IPS-18a (cell line): ENCODE data around the gene C10orf143.

Source experiments
- H3K27ac ChIP-seq: one replicate; pipeline ENCODE4 v1.5.1; 2013; ENCODE audit warnings: low read length
- H3K27me3 ChIP-seq: one replicate; pipeline ENCODE4 v1.6.1; 2013; ENCODE audit warnings: mild to moderate bottlenecking, low read length; ENCODE audit not compliant: control insufficient read depth, insufficient read depth
- H3K36me3 ChIP-seq: one replicate; pipeline ENCODE4 v1.6.1; 2013; ENCODE audit warnings: low read depth, low read length; ENCODE audit not compliant: control insufficient read depth
- H3K4me1 ChIP-seq: one replicate; pipeline ENCODE4 v1.6.1; 2013; ENCODE audit warnings: low read depth, low read length; ENCODE audit not compliant: control insufficient read depth
- H3K4me3 ChIP-seq: one replicate; pipeline ENCODE4 v1.5.1; 2013; ENCODE audit warnings: low read length
- H3K9ac ChIP-seq: one replicate; pipeline ENCODE4 v1.6.1; 2013; ENCODE audit warnings: mild to moderate bottlenecking, low read length, moderate library complexity
- H3K9me3 ChIP-seq: one replicate; pipeline ENCODE4 v1.6.1; 2013; ENCODE audit warnings: low read depth, low read length; ENCODE audit not compliant: control insufficient read depth

Gene C10orf143

GRCh38 chr10:130110246-130111112 lies at the start of gene C10orf143:
TSS of gene C10orf143 (minus strand) at chr10:130110830. CDS start at chr10:130110772, 58 bp downstream.
- no peaks in the 10 kb centered on the region for H3K36me3 ChIP-seq
- peak within 1 kb of the TSS; percentile 68 for H3K9ac ChIP-seq
- H3K27ac ChIP-seq: peak within 1 kb of the TSS; percentile 61
- peaks cover 9% of the 10 kb centered on the region for H3K27me3 ChIP-seq
- peaks cover 5% of the 10 kb centered on the region for H3K4me1 ChIP-seq
- H3K9me3 ChIP-seq: no peaks in the 10 kb centered on the region
- peak within 1 kb of the TSS; percentile 76 for H3K4me3 ChIP-seq

- H3K36me3 ChIP-seq: peaks cover 28% of the 10 kb centered on the region
- no peak overlapping the region for H3K9ac ChIP-seq
- no peaks in the 10 kb centered on the region for H3K9me3 ChIP-seq
- H3K4me3 ChIP-seq: no peak overlapping the region
- H3K27me3 ChIP-seq: no peaks in the 10 kb centered on the region
- H3K27ac ChIP-seq: no peak overlapping the region
- H3K4me1 ChIP-seq: peaks cover 6% of the 10 kb centered on the region
Observed at GRCh38 chr10:130159192-130159794, 48.7 kb upstream of the C10orf143 start.

GRCh38 chr10:130146042-130146441 lies 35.4 kb upstream of the C10orf143 start:
- H3K4me3 ChIP-seq: no peak overlapping the region
- peaks cover 19% of the 10 kb centered on the region for H3K36me3 ChIP-seq
- no peaks in the 10 kb centered on the region for H3K27me3 ChIP-seq
- no peak overlapping the region for H3K27ac ChIP-seq
- H3K9ac ChIP-seq: no peak overlapping the region
- peaks cover 5% of the 10 kb centered on the region for H3K4me1 ChIP-seq
- H3K9me3 ChIP-seq: no peaks in the 10 kb centered on the region

GRCh38 chr10:130141878-130142277 lies 31.2 kb upstream of the C10orf143 start:
- Histone ChIP-seq H3K4me1 (peaks cover 9% of the 10 kb centered on the region), H3K9me3 (no peaks in the 10 kb centered on the region), H3K36me3 (peaks cover 11% of the 10 kb centered on the region), H3K9ac (no peak overlapping the region), H3K27me3 (no peaks in the 10 kb centered on the region), H3K27ac (no peak overlapping the region), H3K4me3 (no peak overlapping the region)

- no peaks in the 10 kb centered on the region for H3K9me3 ChIP-seq
- H3K36me3 ChIP-seq: peaks cover 6% of the 10 kb centered on the region
- peaks cover 9% of the 10 kb centered on the region for H3K4me1 ChIP-seq
- no peak overlapping the region for H3K9ac ChIP-seq
- H3K4me3 ChIP-seq: no peak overlapping the region
- no peak overlapping the region for H3K27ac ChIP-seq
- H3K27me3 ChIP-seq: no peaks in the 10 kb centered on the region
Observed at GRCh38 chr10:130141460-130141859, 30.8 kb upstream of the C10orf143 start.

- H3K4me1 ChIP-seq: peaks cover 9% of the 10 kb centered on the region
Observed at GRCh38 chr10:130141038-130141437, 30.4 kb upstream of the C10orf143 start.

DNA sequence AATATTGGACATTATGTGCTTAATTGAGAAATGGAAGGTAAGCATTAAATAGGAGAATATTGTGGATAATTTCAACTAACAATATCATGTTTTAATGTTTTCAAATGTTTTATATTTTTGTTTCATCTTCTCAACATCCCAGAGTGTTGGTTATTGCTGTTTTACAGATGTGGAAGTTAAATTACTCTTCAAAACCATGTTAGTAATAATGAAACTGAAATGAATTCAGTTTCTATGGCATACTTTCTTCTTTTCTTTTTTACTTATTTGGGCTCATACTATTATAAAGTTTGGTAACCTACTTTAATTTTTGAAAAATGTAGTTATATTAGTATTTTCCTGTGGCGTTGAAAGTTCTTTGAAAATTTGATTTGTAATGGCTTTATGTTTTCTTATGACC lies 29.8 kb upstream of the C10orf143 start:
- Histone ChIP-seq H3K27me3 (no peaks in the 10 kb centered on the region), H3K4me1 (peaks cover 9% of the 10 kb centered on the region), H3K9me3 (no peaks in the 10 kb centered on the region), H3K36me3 (no peaks in the 10 kb centered on the region), H3K27ac (no peak overlapping the region), H3K9ac (no peak overlapping the region), H3K4me3 (no peak overlapping the region)

More at GRCh38 chr10:130141038-130141437, 30.4 kb upstream of the C10orf143 start:
- Histone ChIP-seq H3K4me3 (no peak overlapping the region), H3K36me3 (peaks cover 2% of the 10 kb centered on the region), H3K9me3 (no peaks in the 10 kb centered on the region), H3K9ac (no peak overlapping the region), H3K27me3 (no peaks in the 10 kb centered on the region), H3K27ac (no peak overlapping the region)

DNA sequence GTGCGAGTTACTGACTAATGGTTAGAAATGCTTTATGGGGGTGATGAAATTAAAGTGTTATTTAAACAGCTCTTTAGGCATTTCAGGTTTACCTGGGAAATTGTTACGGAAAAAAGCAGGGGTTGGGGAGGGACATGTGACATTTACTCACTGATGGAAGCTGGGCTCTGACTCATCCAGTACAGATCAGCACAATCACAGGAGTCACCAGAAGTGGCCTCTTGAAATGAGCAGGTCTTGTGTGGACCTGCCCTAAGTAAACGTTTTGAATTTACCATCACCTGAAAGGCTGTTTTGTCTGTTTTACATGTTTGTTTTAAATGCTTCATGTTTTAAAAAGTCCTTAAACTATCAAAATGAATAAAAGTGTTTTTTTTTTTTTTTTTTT lies 27.8 kb upstream of the C10orf143 start:
- Histone ChIP-seq H3K4me3 (no peak overlapping the region), H3K36me3 (no peaks in the 10 kb centered on the region), H3K27ac (no peak overlapping the region), H3K27me3 (peaks cover 3% of the 10 kb centered on the region), H3K9me3 (no peaks in the 10 kb centered on the region), H3K4me1 (peaks cover 9% of the 10 kb centered on the region), H3K9ac (no peak overlapping the region)

DNA sequence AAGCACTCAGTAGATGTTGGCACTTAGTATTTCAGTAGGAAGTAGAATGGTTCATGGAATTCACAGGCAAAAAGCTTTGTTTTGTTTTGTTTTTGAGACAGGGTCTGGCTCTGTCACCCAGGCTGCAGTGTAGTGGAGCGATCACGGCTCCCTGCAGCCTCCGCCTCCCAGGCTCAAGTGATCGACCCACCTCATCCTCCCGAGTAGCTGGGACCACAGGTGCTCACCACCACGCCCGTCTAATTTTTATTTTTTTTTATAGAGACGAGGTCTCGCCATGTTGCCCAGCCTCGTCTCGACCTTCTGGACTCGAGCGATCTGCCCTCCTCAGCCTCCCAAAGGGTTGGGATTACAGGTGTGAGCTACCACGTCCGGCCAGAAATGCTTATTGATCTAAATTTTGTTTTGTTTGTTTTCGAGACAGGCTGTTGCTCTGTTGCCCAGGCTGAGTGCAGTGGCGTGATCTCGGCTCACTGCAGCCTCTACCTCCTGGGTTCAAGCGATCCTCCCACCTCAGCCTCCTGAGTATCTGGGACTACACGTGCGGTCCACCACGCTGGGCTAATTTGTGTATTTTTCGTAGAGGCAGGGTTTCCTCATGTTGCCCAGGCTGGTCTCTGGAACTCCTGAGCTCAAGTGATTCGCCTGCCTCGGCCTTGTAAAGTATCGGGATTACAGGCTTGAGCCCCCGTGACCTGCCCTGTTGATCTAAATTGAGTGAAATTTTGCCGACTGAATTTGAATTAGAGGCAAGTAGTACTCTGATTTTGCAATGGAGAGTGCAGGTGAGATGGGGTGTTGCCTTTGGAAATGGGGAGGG lies 27.2 kb upstream of the C10orf143 start:
- Histone ChIP-seq H3K4me3 (peak overlapping the region; percentile 87), H3K9ac (no peak overlapping the region), H3K27ac (no peak overlapping the region), H3K36me3 (no peaks in the 10 kb centered on the region), H3K27me3 (peaks cover 3% of the 10 kb centered on the region), H3K9me3 (no peaks in the 10 kb centered on the region), H3K4me1 (peaks cover 9% of the 10 kb centered on the region)

DNA sequence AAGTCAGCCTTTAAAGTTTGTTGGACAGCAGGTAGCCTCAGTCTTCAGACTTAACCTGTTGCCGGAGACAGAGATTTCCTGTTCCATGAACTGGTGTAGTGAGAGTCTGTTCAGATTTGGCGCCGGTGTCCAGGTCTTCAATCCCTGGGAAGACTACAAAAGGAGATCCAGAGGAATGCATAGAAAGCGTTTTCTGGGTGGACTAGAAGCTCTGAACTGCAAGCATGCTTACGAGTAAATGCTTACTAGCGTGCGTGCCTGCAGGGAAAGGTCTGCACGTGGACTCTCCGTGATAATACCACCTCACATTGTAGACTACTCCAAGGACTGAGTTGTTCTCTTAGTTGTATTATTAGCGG lies 26.4 kb upstream of the C10orf143 start:
- Histone ChIP-seq H3K9me3 (no peaks in the 10 kb centered on the region), H3K4me3 (peak overlapping the region; percentile 87), H3K27me3 (peaks cover 3% of the 10 kb centered on the region), H3K27ac (no peak overlapping the region), H3K36me3 (no peaks in the 10 kb centered on the region), H3K4me1 (peaks cover 9% of the 10 kb centered on the region), H3K9ac (peak overlapping the region; percentile 79)
